Tibial nerve (tissue), 3 donors: ENCODE data around the gene ACOT8.

Experiments
- POLR2A ChIP-seq, 2 donors: fragments of 450-650 bp; IDR thresholded peaks; one replicate each; pipeline ENCODE4 v1.6.1; 2017; ENCODE audit warnings: antibody characterized with exemption in 2 of 2, mild to moderate bottlenecking in 2 of 2, moderate library complexity in 2 of 2
- TF ChIP-seq, protein P1 (sequence below), 5 experiments: fragments of 200-600 bp in 3 of 5; fragments of 450-650 bp in 2 of 5; sonication (generic) in 3 of 5; IDR thresholded peaks; one replicate each; pipeline ENCODE4 v1.5.1; 2016 to 2019; ENCODE audit warnings: antibody characterized with exemption in 5 of 5, mild to moderate bottlenecking in 3 of 5, moderate library complexity in 2 of 5

DNA sequence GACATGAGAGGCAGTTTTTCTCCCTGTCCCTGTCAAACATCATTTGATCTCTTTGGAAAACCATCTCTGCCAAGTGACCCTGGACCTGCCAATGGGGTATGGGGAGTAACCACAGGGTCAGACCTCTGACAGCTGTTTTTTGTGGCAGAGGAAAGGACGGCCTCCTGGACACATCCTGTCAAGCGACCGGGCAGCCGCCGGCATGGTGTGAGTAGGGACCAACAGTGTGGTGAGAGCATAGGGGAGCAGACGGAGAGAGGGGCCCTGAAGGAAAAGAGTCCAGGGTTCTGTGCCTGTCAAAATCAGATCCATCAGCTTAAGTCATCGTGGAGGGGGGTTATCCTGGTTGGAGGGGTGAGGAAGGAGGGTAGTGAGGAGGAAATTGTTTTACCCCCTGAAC lies 55.3 kb downstream of the ACOT8 start:
- TF ChIP-seq, protein P1, sequence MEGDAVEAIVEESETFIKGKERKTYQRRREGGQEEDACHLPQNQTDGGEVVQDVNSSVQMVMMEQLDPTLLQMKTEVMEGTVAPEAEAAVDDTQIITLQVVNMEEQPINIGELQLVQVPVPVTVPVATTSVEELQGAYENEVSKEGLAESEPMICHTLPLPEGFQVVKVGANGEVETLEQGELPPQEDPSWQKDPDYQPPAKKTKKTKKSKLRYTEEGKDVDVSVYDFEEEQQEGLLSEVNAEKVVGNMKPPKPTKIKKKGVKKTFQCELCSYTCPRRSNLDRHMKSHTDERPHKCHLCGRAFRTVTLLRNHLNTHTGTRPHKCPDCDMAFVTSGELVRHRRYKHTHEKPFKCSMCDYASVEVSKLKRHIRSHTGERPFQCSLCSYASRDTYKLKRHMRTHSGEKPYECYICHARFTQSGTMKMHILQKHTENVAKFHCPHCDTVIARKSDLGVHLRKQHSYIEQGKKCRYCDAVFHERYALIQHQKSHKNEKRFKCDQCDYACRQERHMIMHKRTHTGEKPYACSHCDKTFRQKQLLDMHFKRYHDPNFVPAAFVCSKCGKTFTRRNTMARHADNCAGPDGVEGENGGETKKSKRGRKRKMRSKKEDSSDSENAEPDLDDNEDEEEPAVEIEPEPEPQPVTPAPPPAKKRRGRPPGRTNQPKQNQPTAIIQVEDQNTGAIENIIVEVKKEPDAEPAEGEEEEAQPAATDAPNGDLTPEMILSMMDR (IDR thresholded peaks at IDR 0.05) = no peak
- TF ChIP-seq POLR2A (IDR thresholded peaks at IDR 0.05) = no peak
